GM12801 (cell line): ENCODE results near the gene MICU2.

ENCODE experiments used
- TF ChIP-seq, protein P1 (sequence below): IDR thresholded peaks from one replicate; pipeline ENCODE4 v1.5.1; 2011; ENCODE audit warnings: control low read depth; ENCODE audit not compliant: insufficient read length; ENCODE audit errors: extremely low read depth

The MICU2 gene, protein sequence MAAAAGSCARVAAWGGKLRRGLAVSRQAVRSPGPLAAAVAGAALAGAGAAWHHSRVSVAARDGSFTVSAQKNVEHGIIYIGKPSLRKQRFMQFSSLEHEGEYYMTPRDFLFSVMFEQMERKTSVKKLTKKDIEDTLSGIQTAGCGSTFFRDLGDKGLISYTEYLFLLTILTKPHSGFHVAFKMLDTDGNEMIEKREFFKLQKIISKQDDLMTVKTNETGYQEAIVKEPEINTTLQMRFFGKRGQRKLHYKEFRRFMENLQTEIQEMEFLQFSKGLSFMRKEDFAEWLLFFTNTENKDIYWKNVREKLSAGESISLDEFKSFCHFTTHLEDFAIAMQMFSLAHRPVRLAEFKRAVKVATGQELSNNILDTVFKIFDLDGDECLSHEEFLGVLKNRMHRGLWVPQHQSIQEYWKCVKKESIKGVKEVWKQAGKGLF

DNA sequence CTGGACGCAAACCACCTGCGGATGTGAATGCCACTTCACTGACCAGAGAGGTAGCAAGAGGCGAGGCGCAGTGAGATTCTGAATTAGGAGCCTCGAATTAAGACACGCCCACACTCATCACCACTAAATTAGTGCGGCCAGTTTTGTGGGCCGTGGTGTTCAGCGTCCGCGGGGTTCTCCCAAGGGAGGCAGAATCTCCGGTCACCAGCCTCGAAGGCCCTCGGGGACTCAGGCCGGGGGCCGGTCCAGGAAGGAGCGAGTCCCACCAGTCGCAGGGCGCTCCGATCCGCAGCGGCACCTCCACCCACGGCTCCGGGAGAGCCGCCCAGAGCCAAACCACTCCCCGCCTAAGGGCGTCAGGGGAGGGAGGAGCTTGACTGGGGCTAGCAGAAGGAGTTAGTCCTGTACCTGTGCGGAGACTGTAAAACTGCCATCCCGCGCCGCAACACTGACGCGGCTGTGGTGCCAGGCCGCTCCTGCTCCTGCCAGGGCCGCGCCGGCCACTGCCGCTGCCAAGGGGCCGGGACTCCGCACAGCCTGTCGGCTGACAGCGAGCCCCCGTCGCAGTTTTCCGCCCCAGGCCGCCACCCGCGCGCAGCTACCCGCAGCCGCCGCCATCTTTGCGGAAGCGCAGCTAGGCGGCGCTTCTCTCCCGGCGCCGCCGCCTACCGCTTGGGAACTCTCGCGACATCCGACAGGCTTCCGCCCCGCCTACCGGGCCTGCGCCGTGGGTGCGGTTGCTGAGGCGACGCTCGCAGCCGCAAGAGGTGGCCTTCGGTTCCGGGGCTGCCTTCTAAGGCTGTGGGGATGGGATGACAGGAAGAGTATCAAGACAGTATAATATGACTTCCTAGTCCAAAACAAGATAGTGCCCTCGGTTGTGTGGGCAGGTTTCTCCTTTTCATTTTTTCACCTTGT lies at the start of gene MICU2:
TSS of gene MICU2 (minus strand) at position 640 of the 918 bp plus-strand sequence. CDS start at position 618, 22 bp downstream.
- TF ChIP-seq, protein P1, sequence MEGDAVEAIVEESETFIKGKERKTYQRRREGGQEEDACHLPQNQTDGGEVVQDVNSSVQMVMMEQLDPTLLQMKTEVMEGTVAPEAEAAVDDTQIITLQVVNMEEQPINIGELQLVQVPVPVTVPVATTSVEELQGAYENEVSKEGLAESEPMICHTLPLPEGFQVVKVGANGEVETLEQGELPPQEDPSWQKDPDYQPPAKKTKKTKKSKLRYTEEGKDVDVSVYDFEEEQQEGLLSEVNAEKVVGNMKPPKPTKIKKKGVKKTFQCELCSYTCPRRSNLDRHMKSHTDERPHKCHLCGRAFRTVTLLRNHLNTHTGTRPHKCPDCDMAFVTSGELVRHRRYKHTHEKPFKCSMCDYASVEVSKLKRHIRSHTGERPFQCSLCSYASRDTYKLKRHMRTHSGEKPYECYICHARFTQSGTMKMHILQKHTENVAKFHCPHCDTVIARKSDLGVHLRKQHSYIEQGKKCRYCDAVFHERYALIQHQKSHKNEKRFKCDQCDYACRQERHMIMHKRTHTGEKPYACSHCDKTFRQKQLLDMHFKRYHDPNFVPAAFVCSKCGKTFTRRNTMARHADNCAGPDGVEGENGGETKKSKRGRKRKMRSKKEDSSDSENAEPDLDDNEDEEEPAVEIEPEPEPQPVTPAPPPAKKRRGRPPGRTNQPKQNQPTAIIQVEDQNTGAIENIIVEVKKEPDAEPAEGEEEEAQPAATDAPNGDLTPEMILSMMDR: no peak

DNA sequence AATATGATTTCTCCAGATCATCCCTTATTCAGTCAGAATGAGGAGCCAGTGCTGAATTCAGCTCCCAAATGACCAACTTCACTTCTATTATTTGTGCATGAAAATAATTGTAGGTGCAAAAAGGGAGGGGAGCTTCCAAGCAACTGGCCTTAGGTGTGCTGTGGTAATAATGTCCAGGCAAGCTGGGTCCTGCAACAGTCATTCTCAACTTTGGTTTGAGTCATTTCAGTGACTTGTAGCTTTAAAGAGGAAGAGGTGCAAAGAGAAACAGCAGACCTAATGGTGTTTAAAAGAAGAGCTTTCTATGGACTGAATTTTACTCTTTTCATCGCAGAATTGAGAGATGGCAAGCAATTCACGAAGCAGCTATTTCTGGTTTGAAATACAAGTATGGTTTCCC lies 37.7 kb upstream of the MICU2 start:
- TF ChIP-seq, protein P1: no peak

DNA sequence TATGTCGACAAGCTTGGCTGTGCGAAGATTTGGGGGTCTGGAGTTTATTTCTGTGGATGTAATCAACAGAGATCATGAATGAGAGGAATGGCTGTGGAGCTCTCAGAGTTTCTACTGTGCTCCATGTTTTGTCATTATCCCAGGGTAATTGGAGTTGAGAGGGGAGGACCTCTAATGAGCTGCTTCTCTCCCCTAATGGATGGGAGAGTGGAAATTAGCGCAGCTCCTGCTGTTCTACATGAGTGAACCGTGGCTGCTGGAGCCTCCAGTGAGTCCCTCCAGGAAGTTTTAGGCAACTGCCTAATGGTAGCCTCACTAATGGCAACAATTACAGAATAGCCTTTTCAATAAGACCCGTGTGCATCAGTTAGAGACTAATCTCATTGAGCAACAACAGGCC lies 35.6 kb upstream of the MICU2 start:
- TF ChIP-seq, protein P1: no peak

DNA sequence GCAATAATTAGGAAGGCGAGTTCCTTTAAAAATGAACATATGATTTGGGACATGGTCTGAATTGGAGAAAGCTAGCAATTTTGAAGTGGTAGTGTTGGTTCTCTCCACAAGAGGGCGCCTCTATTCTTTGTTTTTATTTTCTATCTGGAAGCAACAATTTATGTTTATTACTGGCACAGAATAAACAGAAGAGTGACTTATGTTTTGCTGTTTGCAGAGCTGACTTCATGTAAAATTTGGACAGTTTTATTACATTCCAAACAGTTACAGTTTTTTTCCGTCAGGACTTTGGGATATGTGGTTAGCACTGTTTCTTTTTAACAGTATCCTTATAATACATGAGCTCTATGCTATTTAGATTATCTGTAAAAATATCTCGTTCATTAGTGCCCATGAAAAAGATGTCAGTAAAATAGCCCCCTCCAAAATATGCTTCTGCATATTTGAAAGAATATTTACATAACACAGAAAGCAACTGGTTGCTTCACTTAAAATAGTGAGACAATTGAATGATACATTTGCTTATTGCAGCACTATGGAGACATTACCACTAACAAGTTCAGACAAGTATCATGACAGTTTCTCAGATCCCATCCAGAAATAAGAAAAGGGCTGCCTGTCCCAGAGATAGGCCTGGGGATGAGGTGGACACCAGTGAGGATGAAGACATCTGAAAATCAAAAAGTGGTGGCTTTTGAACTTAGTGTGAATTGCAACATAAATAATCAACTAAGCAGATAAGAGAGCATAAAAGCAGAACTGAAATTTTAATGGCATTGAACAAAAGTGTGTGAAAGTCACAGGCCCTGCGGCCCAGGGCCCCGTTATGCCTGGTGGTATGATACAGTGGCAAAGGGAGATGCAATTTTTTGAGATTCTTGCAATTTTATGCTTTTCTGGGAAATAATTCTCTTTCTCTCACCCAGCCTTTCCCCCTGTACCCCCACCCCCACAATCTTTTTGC lies 34.6 kb upstream of the MICU2 start:
- TF ChIP-seq, protein P1: no peak

DNA sequence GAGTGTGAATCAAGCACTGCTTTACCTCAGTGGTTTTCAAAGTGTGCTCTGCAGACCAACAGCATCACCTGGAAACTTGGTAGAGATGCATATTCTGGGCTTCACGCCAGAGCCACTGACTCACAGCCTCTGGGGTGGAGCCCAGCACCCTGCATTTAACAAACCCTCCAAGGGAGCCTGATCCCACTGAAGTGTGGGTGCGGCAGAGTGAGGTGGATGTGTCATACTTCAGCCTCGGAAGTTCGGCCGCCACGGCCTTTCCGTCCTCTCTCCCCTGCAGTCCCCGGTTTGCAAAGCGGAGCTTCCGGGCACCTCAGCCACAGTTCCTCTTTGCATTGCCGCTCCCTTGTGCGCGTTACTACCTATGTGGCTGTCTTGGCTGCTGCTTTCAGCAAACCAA lies 33.3 kb upstream of the MICU2 start:
- TF ChIP-seq, protein P1: no peak

DNA sequence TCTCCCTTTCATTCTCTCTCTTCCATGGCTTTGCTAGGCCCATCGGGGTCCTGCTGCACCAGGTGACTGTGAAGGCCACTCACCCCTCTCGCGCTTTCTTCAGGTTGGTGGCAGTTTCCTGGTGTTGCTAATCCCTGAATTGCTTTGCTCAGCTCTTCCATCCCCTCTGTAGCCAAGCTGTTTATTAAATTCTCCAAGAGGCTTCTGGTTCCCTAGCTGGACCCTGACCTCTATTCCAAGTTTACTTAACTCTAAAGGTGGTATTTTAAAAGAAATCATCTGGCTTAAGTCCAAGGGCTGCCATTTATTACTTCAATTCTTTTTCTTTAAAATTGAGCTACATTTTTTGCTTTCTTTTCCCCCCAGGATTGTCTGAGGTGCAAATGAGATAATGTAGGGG lies 32.7 kb upstream of the MICU2 start:
- TF ChIP-seq, protein P1: no peak

DNA sequence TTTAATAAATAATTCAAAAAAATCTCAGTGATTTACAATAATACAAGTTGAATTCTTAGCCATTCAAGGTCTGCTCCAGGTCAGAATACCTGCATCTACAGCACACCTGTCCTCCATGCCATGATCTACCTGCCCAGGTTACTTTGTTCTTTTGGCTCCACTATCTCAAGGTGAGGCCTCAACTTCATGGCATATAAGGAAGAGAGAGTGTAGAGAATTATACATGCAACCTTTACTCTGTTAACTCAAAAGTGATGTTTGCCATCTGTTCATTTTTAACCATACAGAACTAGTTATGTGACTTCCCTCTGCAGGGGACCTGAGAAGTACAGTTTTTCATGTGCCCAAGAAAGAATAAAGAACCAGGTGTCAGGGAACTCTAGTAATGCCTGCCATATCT lies 28.2 kb upstream of the MICU2 start:
- TF ChIP-seq, protein P1: no peak
